GM18951 (cell line): ENCODE results near the gene OST4.
A peak's percentile ranks its signal among the peaks of the same experiment; 100 is the strongest.
"Not testable (repeated sequence)": the region's sequence is repeated elsewhere in the genome, so short reads cannot be mapped to it uniquely, and the experiment has no call there.

Source experiments
- POLR2A ChIP-seq: IDR thresholded peaks from 4 replicates; pipeline ENCODE4 v1.6.1; 2011; ENCODE audit warnings: mild to moderate bottlenecking; ENCODE audit not compliant: insufficient read length, insufficient read depth; ENCODE audit errors: extremely low read depth
- in situ Hi-C: fragments of 300-500 bp; cut with MboI; formaldehyde crosslinking; loops from one replicate; pipeline ENCODE4 v1.12.0; 2022; ENCODE audit warnings: low sequenced_read_pairs, mixed read lengths, inconsistent platforms; ENCODE audit not compliant: unreplicated experiment

The OST4 gene

DNA sequence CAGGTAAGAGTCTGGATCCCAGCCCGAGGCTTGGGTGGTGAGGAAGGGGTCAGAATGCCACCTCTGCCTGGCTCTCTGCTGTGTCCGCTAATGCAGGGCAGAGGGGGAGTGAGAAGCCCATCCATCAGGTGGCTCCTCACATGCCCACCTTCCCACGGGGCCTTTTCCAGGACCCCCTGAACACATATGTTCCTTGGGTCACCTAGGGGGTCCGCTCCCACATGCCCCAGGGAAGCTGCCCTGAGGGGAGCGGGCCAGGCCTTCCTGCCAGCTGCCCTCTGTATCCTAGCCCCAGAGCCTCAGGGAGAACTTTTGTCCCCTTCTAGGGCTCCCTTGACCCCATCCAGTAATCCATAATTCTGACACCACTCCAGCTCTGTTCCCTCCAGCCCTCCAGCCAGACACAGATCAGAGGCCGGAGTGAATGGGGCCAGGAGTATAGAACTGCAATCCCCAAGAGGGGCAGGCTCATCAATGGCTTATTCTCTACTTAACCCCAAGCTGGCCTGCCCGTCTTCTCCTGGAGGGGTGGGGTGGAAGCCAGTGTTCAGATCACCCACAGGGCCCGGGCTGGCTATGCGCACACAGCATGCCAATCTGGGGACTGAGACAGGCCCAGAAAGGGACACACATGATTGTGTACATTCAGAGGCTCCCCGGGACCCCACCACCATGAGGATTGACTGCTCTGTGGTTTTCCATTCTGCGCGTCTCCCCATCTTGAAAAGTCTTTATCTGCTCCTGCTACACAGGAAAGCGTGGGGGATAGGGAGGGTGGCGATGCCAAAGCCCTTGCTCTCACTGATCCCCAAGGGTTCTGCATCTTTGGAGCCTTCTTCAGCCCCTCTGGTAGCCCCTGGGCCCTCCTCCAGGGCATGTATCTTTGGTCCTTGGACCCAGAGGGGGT lies 8.0 kb upstream of the OST4 start:
- in situ Hi-C loops = no loop called here
- TF ChIP-seq POLR2A = no peak

DNA sequence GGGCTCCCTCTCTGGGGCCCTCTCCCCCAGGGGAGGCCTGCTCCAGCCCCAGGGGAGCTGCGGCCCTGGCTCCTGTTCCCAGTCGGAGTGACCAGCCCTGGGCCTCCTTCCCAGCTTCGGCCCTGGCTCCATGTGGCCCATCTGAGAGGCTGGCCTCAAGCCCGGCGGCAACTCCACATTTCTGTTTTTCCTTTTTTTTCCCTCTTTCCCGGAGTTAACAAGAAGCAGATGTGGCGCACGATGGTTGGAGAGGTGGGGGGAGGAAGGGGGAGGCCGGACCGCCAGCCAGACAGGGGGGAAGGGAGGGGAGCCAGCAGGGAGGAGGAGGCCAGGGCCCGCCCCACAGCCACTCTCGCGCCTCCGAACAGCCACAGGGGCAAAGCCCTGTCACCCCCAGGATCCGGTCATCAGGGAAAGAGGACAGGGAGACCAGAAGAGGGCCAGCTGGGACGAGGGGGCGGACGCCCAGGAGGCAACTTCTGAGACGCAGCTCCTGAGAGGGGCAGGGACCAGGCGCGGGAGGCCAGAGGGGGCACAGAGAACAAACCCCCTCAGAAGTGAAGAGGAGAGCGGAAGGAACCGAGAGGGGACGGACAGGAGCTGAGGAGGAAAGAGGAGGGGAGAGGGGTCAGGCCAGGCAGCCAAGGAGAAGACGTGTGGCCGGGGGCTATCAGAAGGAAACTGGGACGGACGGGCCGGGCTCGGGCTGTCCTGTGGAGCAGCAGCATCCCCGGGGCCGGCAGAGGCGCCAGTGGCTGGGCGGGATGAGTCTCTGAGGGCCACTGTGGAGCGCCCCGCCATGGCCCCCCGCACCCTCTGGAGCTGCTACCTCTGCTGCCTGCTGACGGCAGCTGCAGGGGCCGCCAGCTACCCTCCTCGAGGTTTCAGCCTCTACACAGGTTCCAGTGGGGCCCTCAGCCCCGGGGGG lies 7.1 kb upstream of the OST4 start, which contains the start of gene EMILIN1:
TSS of gene EMILIN1 (plus strand) at position 349 of the 928 bp plus-strand sequence. CDS start at position 800, 451 bp downstream.
- in situ Hi-C loops = no loop called here
- TF ChIP-seq POLR2A = no peak

GRCh38 chr2:27077231-27077630 lies 5.8 kb upstream of the OST4 start:
- in situ Hi-C loops = no loop called here

GRCh38 chr2:27076323-27076722 lies 4.9 kb upstream of the OST4 start:
- in situ Hi-C loops = no loop called here
- TF ChIP-seq POLR2A = no peak

More at GRCh38 chr2:27077231-27077630, 5.8 kb upstream of the OST4 start:
- TF ChIP-seq POLR2A = no peak

DNA sequence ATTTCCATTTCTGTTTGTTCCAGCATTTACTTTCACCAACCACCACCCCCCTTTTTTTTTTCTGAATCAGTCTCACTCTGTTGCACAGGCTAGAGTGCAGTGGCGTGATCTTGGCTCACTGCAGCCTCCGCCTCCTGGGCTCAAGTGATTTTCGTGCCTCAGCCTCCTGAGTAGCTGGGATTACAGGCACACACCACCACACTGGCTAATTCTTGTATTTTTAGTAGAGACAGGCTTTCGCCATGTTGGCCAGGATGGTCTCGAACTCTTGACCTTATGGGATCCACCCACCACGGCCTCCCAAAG lies 4.1 kb upstream of the OST4 start:
- in situ Hi-C loops = not testable (repeated sequence)

DNA sequence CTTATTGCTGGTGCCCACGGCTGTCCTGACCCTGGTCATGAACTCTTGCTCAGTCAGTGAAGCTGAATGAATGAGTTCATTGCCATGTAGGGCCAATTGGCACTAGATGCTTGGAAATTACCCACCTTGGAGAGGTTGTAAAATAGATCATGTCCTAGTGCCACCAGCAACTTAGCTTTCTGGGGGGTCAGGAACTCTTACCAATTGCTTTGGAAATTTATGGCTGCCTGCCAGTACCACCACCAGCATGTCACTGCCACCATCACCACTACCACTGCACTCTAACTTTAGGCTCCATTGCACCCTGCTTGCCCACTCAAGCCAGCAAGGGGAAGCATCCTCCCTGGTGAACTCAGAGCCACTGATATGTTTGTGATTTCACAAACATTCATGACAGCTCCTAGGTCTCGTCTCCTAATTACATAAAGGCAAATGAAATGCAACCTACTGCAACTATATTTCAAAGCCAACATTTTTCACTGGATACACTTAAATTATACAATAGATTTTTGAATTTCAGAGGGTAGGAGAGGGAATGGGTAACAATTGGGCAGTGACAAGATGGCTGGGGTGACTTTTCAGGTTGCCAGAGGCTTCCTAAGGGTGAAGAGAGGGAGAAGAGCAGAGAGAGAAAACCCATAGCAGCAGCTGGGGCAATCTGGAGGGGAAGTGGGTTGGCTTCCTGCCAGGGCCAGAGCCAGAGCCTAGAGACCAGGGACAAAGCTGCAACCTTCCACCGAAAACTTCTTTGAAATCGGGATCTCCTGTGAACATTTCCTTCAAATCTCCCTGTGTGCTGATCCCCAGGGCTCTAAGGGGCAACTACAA lies 3.5 kb upstream of the OST4 start:
- in situ Hi-C loops = no loop called here
- peak; percentile 35 for TF ChIP-seq POLR2A

DNA sequence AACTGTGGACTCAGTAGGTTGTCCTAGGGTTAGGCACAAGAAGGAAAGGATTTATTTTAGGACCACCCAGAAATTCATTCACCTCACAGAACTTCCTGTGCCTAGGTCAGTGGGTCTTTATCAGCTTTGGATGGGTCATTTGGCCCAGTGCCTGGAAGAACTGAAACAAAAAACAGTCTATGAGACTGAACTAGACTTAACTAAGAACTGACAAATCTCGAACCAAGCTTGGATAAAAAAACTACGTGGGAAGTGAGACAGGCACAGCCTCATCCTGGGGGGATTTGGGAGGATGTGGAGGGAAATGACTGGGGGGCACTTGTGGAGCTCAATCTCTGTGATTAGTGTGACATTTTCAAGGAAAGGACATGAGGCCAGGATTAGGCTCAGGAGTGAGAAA lies 2.3 kb upstream of the OST4 start:
- no peak for TF ChIP-seq POLR2A
- in situ Hi-C loops = no loop called here

DNA sequence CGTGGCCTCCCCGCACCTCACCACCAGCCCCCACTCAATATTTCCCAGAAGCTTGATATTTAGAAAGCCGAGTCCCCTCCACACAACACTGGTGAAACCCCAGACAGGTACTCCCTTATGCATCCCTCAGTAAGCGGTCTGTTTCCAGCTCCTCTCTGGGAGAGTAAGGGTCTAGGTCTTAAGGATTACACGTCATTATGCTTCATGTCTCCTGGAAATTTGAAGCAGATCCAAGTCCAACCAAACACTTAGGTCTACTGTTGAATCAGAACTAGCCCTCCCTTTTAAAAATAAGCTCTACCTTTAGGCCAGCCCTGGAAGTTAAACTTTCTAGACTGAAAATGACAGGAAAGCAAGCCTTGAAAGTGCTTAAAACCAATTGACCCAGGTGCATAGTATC lies 1.5 kb upstream of the OST4 start:
- no peak for TF ChIP-seq POLR2A
- in situ Hi-C loops = no loop called here

DNA sequence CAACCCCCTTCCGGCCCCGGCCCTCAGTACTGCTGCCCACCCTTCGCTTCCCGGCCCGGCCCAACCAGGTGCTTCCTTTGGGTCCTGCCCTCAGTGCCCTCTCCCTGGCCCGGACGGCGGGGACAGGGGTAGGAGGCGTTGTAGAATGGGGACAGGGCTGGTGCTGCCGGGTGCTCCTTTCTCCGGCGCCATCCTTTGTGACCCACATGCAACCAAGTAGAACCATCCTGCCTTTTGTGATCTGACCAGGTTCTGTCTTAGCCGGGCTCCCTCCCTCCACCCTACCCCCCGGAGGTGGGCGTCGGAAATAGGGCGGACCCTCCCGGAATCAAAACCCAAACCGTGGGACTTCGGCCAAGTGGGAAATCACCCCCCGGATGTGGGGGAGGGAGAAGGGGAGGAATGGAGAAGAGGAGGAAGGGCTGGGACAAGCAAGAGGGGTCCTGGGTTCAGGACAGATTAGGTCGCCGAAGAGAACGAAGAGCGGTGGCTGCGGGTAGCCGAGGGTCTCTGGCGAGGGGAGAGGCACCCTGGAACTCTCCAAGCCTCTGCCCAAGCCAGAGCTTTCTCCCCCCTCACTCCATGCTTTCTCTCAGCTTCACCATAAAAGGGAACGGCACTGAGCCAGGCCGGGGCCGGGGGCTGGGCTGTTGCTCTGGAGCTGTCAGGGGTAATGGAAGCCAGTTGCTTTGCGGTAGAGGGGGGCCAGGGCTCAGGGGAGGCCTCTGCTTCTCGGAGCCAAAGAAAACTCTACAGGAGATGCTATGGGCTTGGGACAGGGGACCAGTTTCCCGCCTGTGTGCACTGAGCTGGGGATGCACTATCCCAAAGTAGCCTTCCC lies 756 bp upstream of the OST4 start:
- in situ Hi-C loops = no loop called here
- TF ChIP-seq POLR2A = no peak

- no peak for TF ChIP-seq POLR2A
- in situ Hi-C loops = no loop called here
Observed at GRCh38 chr2:27070653-27071276, 689 bp downstream of the OST4 start.

- no peak for TF ChIP-seq POLR2A
- in situ Hi-C loops = no loop called here
Observed at GRCh38 chr2:27069961-27070618, 1.4 kb downstream of the OST4 start.
